Measurements from ENCODE around the gene IGSF10. TPM values are rescaled to one million over a fixed set of nuclear protein-coding genes. Genes with fewer than 3 reads are reported as not detected.

IGSF10 gene
- polyA plus RNA-seq, 1 donor from 2014 or later: not detected

DNA sequence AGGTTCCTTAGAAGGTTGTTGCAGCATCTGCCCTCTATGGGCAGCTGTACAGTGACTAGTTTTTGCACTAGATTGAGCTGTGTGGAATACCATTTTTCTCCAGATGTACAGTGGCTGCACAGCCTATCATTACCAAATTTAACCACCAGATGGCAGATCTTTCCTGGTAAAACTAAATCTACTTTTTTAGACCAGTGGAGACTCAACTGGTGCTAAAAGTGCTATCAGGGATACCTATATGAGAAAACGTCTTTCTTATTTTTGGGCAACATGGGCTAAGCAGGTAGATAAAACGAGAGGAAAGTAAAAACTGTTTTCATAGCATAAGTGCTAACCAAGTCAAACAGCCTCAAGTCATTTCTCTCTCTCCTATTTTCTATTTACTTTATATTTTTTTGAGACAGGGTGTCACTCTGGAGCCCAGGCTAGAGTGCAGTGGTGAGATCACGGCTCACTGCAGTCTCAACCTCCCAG, 21.2 kb downstream of the IGSF10 start:
- no peaks in the 10 kb centered on the region for H3K9me3 Mint-ChIP-seq
- H3K27ac Mint-ChIP-seq: no peak overlapping the region
- peaks cover under 1 to 3% (median 1%) of the 10 kb centered on the region in 3 donors for H3K4me1 Mint-ChIP-seq
- H3K36me3 Mint-ChIP-seq: no peaks in the 10 kb centered on the region
- no peak overlapping the region for H3K4me3 Mint-ChIP-seq
- H3K27me3 Mint-ChIP-seq: no peaks in the 10 kb centered on the region

DNA sequence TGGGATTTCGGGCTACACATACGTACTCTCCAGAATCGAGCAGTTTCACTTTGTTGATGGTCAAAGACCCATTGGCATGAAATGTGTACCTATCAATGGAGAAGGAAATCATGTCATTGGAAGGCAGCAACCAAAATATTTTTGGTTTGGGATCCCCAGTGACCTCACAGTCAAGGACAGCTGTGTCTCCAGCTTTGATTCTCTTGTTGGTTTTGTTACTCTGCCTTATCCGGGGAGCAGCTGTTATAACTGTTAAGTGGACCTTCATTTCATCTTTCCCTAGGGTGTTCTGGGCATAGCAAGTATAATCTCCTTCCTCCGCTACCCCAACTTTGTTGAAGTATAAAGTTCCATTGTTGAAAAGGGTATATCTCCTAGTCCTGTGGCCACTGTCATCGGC, 23.0 kb downstream of the IGSF10 start:
- H3K9me3 Mint-ChIP-seq: no peaks in the 10 kb centered on the region
- H3K4me3 Mint-ChIP-seq: no peak overlapping the region
- H3K27ac Mint-ChIP-seq: no peak overlapping the region
- H3K36me3 Mint-ChIP-seq: no peaks in the 10 kb centered on the region
- no peaks in the 10 kb centered on the region for H3K27me3 Mint-ChIP-seq
- H3K4me1 Mint-ChIP-seq: peaks cover 2 to 9% (median 7%) of the 10 kb centered on the region in 3 donors

DNA sequence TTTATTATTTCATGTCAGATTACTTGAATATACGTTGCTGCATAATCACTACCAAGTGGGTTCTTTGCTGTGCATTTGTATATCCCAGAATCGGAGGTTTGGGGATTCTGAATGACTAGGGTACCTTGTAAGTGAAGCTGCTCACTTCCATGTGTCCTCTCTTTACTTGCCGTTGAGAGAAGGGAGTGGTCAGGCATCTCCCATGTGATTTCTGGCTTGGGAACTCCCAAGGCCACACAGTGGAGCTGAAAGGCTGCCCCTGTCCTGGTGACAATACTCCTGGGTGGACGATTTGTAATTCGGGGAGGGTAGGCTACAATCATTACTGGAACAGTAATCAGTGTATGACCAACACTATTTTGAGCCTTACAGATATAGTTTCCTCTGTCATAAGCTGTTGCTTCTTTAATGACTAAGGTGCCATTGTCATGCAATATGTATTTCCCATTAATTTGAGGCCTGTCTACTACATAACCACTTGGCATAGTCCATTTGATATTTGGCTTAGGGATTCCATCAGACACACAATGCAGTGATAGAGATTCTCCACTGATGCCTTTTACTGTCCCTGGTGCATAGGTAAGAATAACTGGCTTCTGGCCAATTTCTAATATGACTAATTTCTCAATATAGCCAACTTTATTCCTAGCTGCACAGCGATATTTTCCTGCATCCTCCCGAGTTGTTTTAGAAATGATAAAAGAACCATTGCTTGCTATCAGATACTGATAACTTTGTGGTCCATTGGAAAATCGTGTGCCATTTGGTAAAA, 24.0 kb downstream of the IGSF10 start:
- H3K4me1 Mint-ChIP-seq: peaks cover 2 to 11% (median 7%) of the 10 kb centered on the region in 3 donors
- H3K27ac Mint-ChIP-seq: no peak overlapping the region
- peak overlapping the region in 1 of 4 donors; percentile 17 for H3K4me3 Mint-ChIP-seq
- no peaks in the 10 kb centered on the region for H3K27me3 Mint-ChIP-seq
- no peaks in the 10 kb centered on the region for H3K36me3 Mint-ChIP-seq
- H3K9me3 Mint-ChIP-seq: no peaks in the 10 kb centered on the region

DNA sequence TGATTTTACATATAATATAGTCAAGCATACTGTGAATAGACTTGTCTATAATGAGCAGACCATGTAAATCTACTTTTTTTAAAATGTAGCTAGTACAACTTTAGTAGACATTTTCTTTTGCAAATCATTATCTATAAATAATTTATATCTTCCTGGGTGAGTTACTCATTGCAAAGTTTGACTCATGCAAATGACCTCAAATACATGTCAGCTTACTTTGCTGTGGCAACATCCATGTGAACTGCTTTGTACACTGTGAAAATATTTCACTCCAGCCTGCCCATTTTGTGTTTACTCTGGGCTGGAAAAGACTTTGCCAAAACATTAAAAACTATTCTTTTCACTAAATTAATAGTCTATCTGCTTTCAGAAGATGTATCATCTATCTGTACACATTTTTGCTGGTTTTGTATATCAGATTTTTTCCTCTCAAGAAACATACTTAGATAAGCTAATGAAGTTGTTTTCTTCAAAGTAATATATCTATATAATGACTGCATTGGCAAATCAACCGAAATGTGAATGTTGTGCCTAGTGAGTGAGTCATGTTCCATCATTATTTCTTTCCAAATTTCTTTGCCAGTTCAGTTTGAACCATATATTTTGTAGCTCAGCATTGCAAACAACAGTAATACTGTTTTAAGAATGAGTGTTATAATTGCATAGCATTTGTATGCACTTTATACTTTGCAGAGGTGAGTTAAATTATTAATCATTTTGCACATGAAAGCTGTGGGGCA, 26.5 kb downstream of the IGSF10 start:
- H3K4me1 Mint-ChIP-seq: peaks cover 7 to 22% (median 13%) of the 10 kb centered on the region in 3 donors
- no peaks in the 10 kb centered on the region for H3K27me3 Mint-ChIP-seq
- H3K36me3 Mint-ChIP-seq: no peaks in the 10 kb centered on the region
- peak overlapping the region in 1 of 4 donors; percentile 27 for H3K4me3 Mint-ChIP-seq
- H3K27ac Mint-ChIP-seq: no peak overlapping the region
- H3K9me3 Mint-ChIP-seq: no peaks in the 10 kb centered on the region

DNA sequence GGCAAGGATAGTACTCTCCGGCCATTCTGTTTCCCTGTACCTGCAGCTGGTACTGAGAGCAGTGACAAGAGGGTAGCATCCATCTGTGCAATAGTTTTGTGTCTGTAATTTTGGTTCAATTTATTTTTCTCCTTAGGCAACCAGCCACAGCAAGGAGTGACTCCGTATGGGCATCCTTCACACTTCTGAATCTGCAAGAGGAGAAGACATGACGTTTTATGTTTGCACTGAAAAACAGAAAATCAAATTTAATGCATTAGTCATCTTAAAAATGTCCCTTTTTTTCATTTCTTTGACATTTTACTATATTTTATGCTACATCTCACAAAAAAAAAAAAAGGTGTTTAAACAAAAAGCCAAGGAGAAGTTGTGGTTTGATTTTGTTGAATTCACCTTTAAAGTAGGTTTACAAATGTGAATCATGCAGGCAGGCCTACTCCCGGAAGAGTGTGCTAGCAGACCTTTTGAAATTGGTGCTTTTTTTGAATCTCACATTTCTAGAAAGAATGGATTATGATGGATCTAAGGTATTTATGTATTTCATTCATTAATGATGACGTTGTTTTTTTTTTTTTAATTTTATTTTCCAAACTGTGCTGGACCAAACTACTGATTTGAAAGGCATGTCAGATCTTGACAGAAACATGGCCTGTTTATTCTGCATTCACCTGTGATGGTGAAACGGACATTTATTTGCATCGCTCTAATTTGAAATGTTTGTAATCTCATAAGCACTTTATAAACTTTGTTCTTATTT, 28.1 kb downstream of the IGSF10 start:
- no peaks in the 10 kb centered on the region for H3K27me3 Mint-ChIP-seq
- no peaks in the 10 kb centered on the region for H3K36me3 Mint-ChIP-seq
- peak overlapping the region in 1 of 4 donors; percentile 49 for H3K4me3 Mint-ChIP-seq
- no peaks in the 10 kb centered on the region for H3K9me3 Mint-ChIP-seq
- peaks cover 7 to 23% (median 13%) of the 10 kb centered on the region in 3 donors for H3K4me1 Mint-ChIP-seq
- H3K27ac Mint-ChIP-seq: no peak overlapping the region

DNA sequence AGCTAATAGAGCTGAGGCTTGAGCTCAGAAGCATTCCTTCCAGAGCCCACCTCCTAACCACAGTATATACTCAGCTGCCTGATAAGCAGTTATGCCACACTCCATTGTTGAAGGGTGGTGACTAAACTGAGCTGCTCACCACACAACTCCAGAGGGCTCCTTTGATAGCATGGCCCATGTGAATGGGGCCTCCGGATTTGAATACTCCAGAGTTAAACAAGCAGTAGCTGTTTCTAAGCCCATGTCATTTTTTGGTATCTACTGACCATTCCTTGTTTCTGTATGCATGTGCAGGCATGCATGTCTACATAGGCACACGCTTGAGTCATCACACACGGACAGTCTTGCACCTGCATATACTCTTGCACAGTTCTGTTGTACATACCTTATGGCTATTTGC, 28.9 kb downstream of the IGSF10 start:
- Mint-ChIP-seq H3K4me3 (no peak overlapping the region), H3K4me1 (peaks cover 7 to 23% (median 13%) of the 10 kb centered on the region in 3 donors), H3K9me3 (no peaks in the 10 kb centered on the region), H3K36me3 (no peaks in the 10 kb centered on the region), H3K27ac (no peak overlapping the region), H3K27me3 (no peaks in the 10 kb centered on the region)

DNA sequence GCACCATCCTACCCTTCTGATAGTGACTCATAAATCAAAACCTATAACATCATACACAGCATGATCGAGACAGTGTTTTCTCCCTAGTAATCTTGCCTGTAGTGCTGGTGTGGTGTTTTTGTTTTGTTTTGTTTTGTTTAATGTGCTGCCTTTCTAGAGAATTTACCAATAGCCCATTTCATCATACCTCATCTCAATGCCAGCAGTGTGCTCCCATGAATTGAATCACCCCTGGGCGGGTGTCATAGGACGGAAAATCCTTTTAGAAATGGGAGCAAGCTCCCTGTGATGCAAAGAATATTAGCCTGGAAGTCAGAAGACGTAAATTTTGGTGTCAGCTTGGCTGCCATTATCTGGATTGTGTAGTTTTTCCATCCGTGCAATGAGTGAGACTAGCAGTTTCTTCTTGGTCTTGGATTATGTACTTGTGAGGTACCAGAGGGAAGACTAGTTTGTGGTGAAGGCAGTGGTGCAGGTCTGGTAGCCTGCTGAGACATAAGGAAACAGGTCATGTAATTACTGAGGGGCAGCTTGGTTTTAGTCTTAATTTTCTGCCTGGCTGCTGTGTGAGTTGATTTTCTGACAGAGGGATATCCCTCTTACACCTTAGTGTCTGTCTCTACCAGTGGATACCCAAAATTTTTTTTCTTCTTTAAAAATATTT, 29.9 kb downstream of the IGSF10 start:
- Mint-ChIP-seq H3K36me3 (no peaks in the 10 kb centered on the region), H3K9me3 (no peaks in the 10 kb centered on the region), H3K4me1 (peaks cover 14 to 28% (median 18%) of the 10 kb centered on the region in 3 donors), H3K4me3 (peak overlapping the region in 2 of 4 donors; percentile 5 to 42), H3K27me3 (no peaks in the 10 kb centered on the region), H3K27ac (no peak overlapping the region)

DNA sequence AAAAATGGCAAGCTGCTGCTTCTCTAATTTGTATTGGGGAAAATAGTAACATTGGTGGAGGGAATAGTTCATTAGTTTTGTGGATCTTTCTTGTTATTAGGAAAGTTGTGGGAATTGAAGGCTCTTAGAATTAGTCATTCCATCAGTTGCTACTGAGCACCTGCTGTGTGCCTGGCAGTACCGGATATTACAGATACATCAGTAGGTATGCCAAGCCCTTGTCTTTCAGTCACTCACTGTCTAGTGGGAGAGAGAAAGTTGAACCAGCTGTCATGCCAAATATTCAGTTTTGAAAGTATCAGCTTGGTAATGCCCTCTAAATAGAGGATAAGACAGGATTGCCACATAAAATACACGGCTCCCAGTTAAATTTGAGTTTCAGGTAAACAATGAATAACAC, 32.5 kb downstream of the IGSF10 start:
- Mint-ChIP-seq H3K4me1 (peaks cover 12 to 28% (median 22%) of the 10 kb centered on the region in 3 donors), H3K4me3 (no peak overlapping the region), H3K9me3 (no peaks in the 10 kb centered on the region), H3K27ac (no peak overlapping the region), H3K36me3 (no peaks in the 10 kb centered on the region), H3K27me3 (no peaks in the 10 kb centered on the region)

DNA sequence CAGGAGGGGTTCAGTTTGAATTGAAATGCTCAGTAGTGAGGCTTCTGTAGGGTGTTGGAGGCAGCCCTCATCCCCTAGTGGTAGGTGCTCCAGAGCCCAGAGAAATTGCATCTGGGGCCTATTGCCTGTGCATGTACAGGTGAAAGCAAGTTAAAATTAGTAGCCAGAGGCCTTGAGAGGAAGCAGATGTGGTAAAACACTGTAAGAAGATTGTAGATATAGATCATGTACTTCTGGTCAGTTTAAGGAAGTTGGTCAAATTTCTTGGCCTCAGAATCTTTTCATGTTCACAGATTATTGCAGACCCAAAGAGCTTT, 34.6 kb downstream of the IGSF10 start:
- H3K36me3 Mint-ChIP-seq: no peaks in the 10 kb centered on the region
- H3K4me1 Mint-ChIP-seq: peaks cover 12 to 24% (median 24%) of the 10 kb centered on the region in 3 donors
- H3K9me3 Mint-ChIP-seq: no peaks in the 10 kb centered on the region
- peak overlapping the region in 1 of 4 donors; percentile 28 for H3K4me3 Mint-ChIP-seq
- H3K27ac Mint-ChIP-seq: peak overlapping the region in 1 of 3 donors; percentile 59
- H3K27me3 Mint-ChIP-seq: no peaks in the 10 kb centered on the region

DNA sequence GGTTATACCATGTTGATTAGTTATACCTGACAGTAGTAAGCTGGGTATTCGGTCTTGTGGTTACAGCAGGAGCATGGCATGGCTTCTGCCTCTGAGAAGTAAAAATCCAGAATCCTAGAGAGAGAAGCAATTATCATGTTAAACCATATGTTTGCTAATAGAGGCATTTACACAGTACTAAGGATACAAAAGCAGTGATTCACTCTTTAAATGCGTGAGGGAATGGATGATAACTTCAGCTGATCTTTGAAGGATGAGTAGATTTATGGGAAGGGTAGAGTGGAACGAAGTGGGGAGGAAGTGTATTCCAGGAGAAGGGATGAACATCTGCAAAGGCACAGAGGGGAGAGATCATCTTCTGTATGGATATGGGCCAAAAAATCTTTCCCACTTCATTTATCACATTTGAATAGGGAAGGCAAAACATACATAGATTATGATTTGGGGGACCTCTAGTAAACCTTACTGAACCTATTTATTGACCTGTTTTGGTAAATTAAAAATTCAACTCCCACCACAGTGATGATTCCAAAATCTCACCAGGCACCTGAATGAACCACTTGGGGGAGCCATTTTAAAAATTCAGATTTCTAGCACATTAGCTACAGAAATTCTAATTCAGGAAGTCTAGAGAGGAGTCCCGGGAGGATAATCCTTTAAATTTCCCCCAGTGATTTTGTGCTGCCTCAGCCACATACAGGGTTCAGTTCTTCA, 35.1 kb downstream of the IGSF10 start:
- H3K27me3 Mint-ChIP-seq: no peaks in the 10 kb centered on the region
- H3K27ac Mint-ChIP-seq: no peak overlapping the region
- H3K4me3 Mint-ChIP-seq: peak overlapping the region in 1 of 4 donors; percentile 28
- no peaks in the 10 kb centered on the region for H3K36me3 Mint-ChIP-seq
- H3K4me1 Mint-ChIP-seq: peaks cover 12 to 21% (median 20%) of the 10 kb centered on the region in 3 donors
- no peaks in the 10 kb centered on the region for H3K9me3 Mint-ChIP-seq

DNA sequence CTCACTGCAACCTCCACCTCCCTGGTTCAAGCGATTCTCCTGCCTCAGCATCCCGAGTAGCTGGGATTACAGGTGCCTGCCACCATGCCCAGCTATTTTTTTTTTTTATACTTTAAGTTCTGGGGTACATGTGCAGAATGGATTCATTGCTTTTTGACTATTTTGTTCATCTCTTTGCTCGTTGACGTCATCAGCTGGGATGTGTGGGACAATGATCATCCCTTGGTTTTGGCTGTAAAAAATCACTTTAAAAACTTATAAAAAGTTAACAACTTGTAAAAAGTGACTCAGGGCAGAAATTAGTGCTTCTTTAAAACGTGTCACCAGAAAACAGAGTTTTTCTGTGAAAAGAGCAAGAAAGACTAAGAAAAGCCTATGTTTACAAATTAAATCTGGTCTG, 37.8 kb downstream of the IGSF10 start:
- no peak overlapping the region for H3K27ac Mint-ChIP-seq
- H3K4me3 Mint-ChIP-seq: no peak overlapping the region
- peaks cover 12 to 16% (median 14%) of the 10 kb centered on the region in 3 donors for H3K4me1 Mint-ChIP-seq
- H3K9me3 Mint-ChIP-seq: no peaks in the 10 kb centered on the region
- no peaks in the 10 kb centered on the region for H3K36me3 Mint-ChIP-seq
- no peaks in the 10 kb centered on the region for H3K27me3 Mint-ChIP-seq

DNA sequence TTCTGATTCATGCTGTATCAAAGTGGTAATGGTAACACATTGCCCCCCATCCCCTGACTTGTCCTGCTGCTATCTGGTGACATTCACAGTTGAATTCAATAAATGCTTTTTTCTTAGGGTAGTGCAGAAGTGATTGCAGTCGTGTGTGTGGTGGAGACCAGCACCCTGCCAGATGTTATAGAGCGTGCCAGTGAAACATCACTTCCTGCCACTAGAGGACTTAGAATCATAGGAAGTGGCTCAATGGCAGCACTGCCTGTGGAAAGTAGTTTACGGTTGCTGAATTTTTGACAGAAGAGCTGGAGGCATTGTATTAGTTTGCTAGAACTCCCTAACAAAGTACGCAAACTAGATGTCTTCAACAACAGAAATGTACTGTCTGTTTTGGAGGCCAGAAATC, 38.9 kb downstream of the IGSF10 start:
- Mint-ChIP-seq H3K36me3 (no peaks in the 10 kb centered on the region), H3K4me3 (no peak overlapping the region), H3K27me3 (no peaks in the 10 kb centered on the region), H3K27ac (peak overlapping the region in 1 of 3 donors; percentile 47), H3K4me1 (peaks cover 12 to 16% (median 14%) of the 10 kb centered on the region in 3 donors), H3K9me3 (no peaks in the 10 kb centered on the region)

DNA sequence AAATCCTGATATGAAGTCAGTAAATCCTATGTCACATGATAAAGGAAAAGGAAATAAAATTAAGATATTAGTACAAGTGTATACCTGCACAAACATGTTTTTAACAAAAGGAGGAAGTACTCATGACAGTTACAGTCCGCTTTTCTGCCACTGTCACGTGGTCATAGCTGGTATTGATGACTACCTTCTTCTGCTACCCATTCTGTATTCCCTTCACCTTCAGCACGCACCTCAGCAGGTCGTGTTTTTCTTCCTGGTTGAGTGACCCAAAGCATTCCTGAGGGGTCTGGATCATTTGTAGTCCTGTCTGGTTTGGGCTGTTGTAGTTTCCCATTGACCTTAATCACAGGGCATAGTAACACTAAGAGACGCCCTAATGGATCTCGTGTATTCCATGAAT, 41.1 kb downstream of the IGSF10 start:
- Mint-ChIP-seq H3K4me1 (peaks cover 0 to 5% (median 4%) of the 10 kb centered on the region in 3 donors), H3K27ac (no peak overlapping the region), H3K9me3 (no peaks in the 10 kb centered on the region), H3K4me3 (no peak overlapping the region), H3K27me3 (no peaks in the 10 kb centered on the region), H3K36me3 (no peaks in the 10 kb centered on the region)

DNA sequence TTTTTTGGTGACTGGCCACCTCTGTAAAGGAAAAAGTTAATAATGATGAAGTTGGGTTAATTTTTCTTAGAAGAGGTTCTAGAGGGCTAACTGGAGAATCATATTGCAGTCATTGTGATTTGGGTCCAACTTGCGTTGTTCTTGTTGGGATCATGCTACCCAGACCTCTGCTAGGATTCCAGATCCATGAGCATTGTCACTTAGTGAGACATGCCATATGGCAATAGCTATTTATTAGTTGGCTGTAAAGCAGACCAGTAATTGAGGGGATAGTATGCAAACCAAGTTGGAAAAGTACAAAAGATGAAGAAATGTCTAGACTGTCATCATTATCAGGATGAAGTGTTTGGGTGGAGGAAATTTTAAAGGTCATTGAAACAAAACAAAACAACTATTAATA, 45.6 kb downstream of the IGSF10 start:
- H3K27ac Mint-ChIP-seq: no peak overlapping the region
- H3K4me1 Mint-ChIP-seq: peaks cover 0 to 2% (median 2%) of the 10 kb centered on the region in 3 donors
- H3K9me3 Mint-ChIP-seq: no peaks in the 10 kb centered on the region
- H3K4me3 Mint-ChIP-seq: no peak overlapping the region
- H3K27me3 Mint-ChIP-seq: no peaks in the 10 kb centered on the region
- no peaks in the 10 kb centered on the region for H3K36me3 Mint-ChIP-seq
